Fibroblast of peridontal ligament (primary cell): Measurements from ENCODE around the gene LACTB.
A peak's percentile ranks its signal among the peaks of the same experiment; 100 is the strongest.
"Not testable (repeated sequence)": the region's sequence is repeated elsewhere in the genome, so short reads cannot be mapped to it uniquely, and the experiment has no call there.

Experiments
- DNase-seq: peaks from one replicate; pipeline ENCODE4 v3.0.0-alpha.2; 2010; ENCODE audit errors: extremely low read depth

Gene LACTB

GRCh38 chr15:63090472-63090871 is 31.2 kb upstream of the LACTB start:
- DNase-seq, result no peak

DNA sequence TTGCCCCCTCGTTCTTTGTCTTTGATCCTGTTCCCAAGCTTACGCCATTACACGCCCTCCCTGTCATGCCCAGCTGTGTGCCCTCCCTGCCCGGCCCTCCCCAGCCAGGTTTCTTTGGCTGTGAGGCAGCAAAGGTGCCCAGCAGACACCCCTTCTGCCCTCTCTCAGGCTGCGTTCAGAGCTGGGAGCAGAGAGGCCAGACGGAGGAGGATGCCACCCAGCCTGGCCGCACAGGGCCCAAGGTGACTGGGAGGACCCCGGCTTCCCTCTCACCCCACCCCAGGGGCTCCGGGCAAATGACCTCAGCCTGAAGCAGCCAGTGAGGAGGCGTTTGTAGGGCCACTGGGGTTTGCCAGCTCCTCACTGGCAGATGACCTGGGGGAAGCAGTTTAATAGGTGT is 30.8 kb upstream of the LACTB start:
- DNase-seq, result no peak

- DNase-seq, result no peak
These were observed 29.8 kb upstream of the LACTB start for GRCh38 chr15:63091679-63092446.

DNA sequence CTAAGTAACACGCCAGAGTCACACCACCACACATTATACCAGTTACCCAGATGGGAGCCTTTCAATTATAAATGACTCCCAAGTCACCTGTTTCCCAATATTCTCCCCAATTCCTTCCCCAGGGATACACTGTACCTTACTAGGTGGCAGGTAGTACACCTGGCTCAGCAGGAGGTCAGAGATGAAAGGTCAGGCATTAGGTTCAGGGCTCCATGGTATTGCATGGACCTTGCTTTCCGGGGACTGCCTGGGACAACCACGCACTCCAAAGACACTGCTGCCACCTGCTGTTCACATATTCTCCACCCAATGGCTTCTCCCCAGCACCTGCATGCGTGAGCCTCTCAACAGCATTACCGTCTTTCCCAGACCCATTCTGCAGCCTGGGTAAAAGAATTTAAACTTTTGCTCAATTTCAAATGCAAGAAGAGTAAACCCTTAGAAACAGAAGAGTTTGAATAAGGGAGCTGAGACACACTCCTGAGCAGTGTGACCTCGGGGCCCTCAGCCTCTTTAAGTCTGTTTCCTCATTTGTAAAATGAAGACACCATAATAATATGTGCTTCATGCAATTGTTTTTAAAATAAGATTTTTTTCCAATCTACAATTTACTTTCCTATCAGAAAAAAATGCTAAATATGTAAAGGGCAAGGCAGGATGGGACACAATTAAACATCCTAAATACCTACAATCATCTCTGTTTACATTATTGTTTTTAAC is 28.0 kb upstream of the LACTB start:
- peak; percentile 79 for DNase-seq

- peak; percentile 78 for DNase-seq
These were observed 27.1 kb upstream of the LACTB start for GRCh38 chr15:63094495-63094931.

GRCh38 chr15:63096178-63096577 is 25.5 kb upstream of the LACTB start:
- no peak for DNase-seq

- DNase-seq, result not testable (repeated sequence)
These were observed 22.8 kb upstream of the LACTB start for GRCh38 chr15:63098901-63099300.

DNA sequence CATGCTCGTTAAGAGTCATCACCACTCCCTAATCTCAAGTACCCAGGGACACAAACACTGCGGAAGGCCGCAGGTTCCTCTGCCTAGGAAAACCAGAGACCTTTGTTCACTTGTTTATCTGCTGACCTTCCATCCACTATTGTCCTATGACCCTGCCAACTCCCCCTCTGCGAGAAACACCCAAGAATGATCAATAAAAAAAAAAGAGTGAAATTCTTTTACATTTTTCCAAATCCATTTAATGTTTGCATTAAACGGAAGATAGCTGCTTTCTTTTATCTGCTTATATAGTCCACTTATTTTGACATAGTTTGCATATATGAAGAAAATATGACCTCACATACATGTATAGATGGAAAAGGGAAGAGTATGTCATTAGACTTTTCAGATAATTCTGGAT is 22.1 kb upstream of the LACTB start:
- not testable (repeated sequence) for DNase-seq

GRCh38 chr15:63103416-63103815 is 18.2 kb upstream of the LACTB start:
- no peak for DNase-seq

DNA sequence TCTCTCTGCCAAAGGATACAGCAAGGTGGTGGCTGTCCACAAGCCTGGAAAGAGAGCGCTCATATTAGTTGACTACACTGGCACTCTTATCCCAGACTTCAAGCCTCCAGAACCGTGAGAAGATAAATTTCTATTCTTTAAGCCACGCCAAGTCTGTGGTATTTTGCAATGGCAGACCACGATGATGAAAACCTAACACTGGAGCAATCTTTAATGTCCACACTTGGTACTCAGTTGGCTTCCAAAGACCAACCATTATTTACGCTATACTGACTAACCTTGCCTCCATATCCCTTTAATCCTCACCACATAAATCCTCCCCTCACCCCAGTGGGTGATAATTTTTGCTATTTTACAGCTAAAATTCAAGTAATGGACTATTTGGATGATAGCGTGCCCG is 16.9 kb upstream of the LACTB start:
- peak; percentile 93 for DNase-seq

DNA sequence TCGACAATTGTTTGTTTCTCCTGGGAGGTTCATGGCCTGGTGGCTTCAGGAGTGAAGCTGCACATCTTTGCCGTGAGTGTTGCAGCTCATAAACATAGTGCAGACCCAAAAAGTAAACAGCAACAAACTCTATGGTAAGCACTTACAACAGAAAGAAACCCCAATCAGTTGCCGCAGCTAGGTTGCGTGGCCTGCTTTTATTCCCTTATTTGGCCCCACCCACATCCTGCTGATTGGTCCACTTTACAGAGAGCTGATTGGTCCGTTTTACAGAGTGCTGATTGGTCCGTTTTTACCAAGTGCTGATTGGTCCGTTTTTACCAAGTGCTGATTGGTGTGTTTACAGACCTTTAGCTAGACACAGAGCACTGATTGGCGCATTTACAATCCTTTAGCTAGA is 16.3 kb upstream of the LACTB start:
- not testable (repeated sequence) for DNase-seq

- DNase-seq, result peak; percentile 100
These were observed 13.6 kb upstream of the LACTB start for GRCh38 chr15:63107895-63108546.

DNA sequence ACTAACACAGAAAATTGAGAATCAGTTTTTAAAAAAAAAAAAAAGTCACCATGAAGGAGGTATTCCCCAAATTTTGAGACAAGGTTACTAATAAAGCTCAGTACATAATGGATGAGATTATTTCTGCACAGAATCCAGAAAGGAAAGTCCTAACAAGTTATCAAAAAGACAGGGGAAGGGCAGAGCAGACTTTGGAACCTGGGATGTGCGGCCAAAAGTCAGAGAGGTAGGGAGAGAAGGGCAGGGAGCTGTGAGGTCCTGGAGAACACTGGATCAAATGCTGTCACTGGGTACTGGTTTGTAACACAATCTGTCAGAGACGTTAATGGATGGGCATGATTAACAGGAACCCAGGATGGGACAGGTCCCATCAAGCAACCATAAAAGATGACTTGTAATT is 12.2 kb upstream of the LACTB start:
- DNase-seq, result no peak

- DNase-seq, result no peak
These were observed 11.7 kb upstream of the LACTB start for GRCh38 chr15:63109920-63110319.

- no peak for DNase-seq
These were observed 11.1 kb upstream of the LACTB start for GRCh38 chr15:63110428-63111026.

DNA sequence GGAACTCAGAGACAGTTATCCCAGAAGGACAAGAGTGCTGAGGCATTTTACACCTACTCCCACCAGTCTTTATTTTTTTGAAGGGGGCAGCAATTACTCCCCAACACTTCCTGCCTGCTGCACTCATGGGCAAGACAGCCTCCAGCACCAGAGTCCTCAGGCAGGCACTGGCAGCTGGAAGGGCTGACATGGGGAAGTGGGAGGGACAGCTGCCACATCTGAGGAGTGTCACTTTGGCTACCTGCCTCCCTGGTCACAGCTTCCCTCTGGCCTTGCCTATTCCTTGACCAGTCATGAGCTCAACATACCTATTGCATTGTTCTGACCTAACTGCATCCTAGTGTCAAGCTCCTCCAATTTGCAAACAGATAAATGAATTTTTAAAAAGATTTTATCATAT is 10.2 kb upstream of the LACTB start:
- DNase-seq, result no peak

- no peak for DNase-seq
These were observed 8.8 kb upstream of the LACTB start for GRCh38 chr15:63112871-63113270.

- no peak for DNase-seq
These were observed 7.2 kb upstream of the LACTB start for GRCh38 chr15:63114465-63114864.

DNA sequence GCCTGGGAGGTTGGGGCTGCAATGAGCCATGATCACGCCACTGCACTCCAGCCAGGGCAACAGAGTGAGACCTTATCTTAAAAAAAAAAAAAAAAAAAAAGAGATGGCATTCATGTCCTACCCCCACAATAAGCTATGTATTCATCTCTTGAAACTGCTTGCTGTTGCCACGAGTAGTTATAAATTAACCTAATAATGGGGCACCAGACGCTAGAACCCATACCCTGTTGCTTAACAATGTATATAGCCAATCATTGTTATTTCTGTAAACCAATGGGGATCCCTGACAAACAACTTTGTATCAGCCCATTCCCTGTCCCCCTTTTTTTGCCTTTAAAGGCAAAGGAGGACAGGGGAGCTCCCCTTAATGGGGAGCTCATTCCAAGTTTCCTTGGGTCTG is 2.8 kb upstream of the LACTB start:
- DNase-seq, result no peak

- DNase-seq, result peak; percentile 54
These were observed 578 bp downstream of the LACTB start for GRCh38 chr15:63122002-63122875.

DNA sequence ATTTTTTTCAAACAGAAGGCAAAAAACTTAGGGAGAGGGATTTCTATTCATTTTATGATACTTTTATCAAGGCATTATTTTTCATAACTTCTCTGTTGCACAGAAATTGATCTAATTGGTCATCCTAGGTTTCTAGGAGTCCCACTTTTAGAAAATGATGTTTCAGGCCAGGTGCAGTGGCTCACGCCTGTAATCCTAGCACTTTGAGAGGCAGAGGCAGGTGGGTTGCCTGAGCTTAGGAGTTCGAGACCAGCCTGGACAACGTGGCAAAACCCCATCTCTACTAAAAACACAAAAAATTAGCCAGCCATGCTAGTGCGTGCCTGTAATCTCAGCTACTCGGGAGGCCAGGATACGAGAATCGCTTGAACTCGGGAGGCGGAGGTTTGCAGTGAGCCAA is 2.8 kb downstream of the LACTB start:
- DNase-seq, result no peak
